Measurements from ENCODE around the gene ATRNL1. TPM values are rescaled to one million over a fixed set of nuclear protein-coding genes. Genes with fewer than 3 reads are reported as not detected.

ATRNL1 gene
- total and polyA plus RNA-seq, 2 of the 8 experiments (the other 6 are each of a cell fraction or from before 2014, with no cell fraction given), result 5.1 to 17.6 TPM

DNA sequence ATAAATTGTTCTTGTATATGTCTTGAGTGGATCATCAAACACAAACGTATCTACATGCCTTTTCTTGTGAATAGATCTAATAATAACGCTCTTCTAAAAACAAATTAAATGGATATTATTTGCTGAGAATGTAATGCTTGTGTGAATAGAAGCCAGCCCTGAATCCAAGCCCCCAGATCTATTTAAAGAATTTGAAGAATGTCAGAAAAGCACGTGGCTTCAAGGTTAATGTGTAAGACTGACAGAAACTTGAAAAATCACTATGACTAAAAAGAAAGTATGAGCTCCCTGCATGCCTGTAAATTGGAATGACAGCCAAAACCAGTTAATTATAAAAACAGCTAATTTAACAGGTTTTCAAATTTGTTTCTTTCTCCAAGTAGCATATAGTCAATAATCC lies 43.2 kb upstream of the ATRNL1 start:
- Histone ChIP-seq H3K79me1 (ENCODE audit: low read depth, low read length) (no peaks in the 10 kb centered on the region), H3K9me3 (ENCODE audit: insufficient read depth in 2 of 2, low read depth in 1 of 2, low read length in 1 of 2) (no peaks in the 10 kb centered on the region), H4K8ac (ENCODE audit: extremely low read depth, insufficient read depth, low read length) (no peak overlapping the region), H4K20me1 (replicated peaks in 1 of 2; ENCODE audit: control insufficient read depth in 1 of 2, insufficient read depth in 2 of 2, low read length in 2 of 2) (no peaks in the 10 kb centered on the region), H4K91ac (replicated peaks; ENCODE audit: insufficient read length, low read length) (no peak overlapping the region), H3K27me3 (replicated peaks in 1 of 4; ENCODE audit: control insufficient read depth in 3 of 4, extremely low read depth in 1 of 4, insufficient read depth in 3 of 4, low read length in 3 of 4) (no peaks in the 10 kb centered on the region), H2BK20ac (ENCODE audit: low read length) (no peak overlapping the region), H2BK5ac (ENCODE audit: low read depth, low read length) (no peak overlapping the region), H3K14ac (ENCODE audit: insufficient read length) (no peak overlapping the region), H3K18ac (ENCODE audit: extremely low read depth, low read length) (no peak overlapping the region), H2AFZ (ENCODE audit: low read length) (peak overlapping the region; percentile 60), H3K79me2 (ENCODE audit: control insufficient read depth in 1 of 2, insufficient read depth in 2 of 2, low read length in 2 of 2) (no peaks in the 10 kb centered on the region), H3K23ac (ENCODE audit: insufficient read length) (no peak overlapping the region), H3K4ac (replicated peaks; ENCODE audit: insufficient read length, low read depth, low read length) (no peak overlapping the region), H3K4me1 (replicated peaks in 1 of 4; ENCODE audit: control insufficient read depth in 3 of 4, insufficient read depth in 4 of 4, low read length in 3 of 4) (peaks cover 0 to 2% (median 0%) of the 10 kb centered on the region in 4 experiments; a peak in 2 of 7 replicates), H2BK120ac (replicated peaks; ENCODE audit: low read depth, low read length) (no peak overlapping the region), H2AK5ac (ENCODE audit: low read depth, low read length) (no peak overlapping the region), H3K36me3 (ENCODE audit: control insufficient read depth in 2 of 4, insufficient read depth in 4 of 4, low read length in 3 of 4) (no peaks in the 10 kb centered on the region), H2BK12ac (ENCODE audit: low read depth, low read length) (no peak overlapping the region), H3K23me2 (ENCODE audit: low read depth, low read length) (no peaks in the 10 kb centered on the region), H2BK15ac (ENCODE audit: low read length) (no peak overlapping the region), H3K4me3 (ENCODE audit: extremely low read depth in 1 of 4, insufficient read depth in 2 of 4, low read depth in 3 of 4, low read length in 4 of 4) (no peak overlapping the region), H3K56ac (replicated peaks; ENCODE audit: insufficient read length, low read depth, low read length) (no peak overlapping the region), H3K4me2 (ENCODE audit: insufficient read depth in 1 of 2, low read depth in 2 of 2, low read length in 2 of 2) (no peak overlapping the region), H4K5ac (ENCODE audit: insufficient read length, low read depth, low read length) (no peak overlapping the region), H3K9ac (replicated peaks in 1 of 4; ENCODE audit: extremely low read depth in 1 of 4, low read depth in 3 of 4, low read length in 3 of 4) (no peak overlapping the region), H3K27ac (ENCODE audit: low read depth, low read length) (no peak overlapping the region)
- 61% methylated on average over 3 of the region's 3 CpGs; no CpG with 5 or more reads in 1 of the 2 experiments for WGBS, 2 experiments (ENCODE audit: extremely low coverage in 1 of 2, insufficient coverage in 1 of 2, insufficient read length in 1 of 2, insufficient replicate concordance in 2 of 2, low coverage in 1 of 2, low lambda C conversion rate in 2 of 2, missing lambda C conversion rate in 1 of 2)
- TF ChIP-seq TEAD4 (IDR thresholded peaks at IDR 0.05; ENCODE audit: low read depth, low read length), result peak; percentile 79
- TF ChIP-seq, protein P1, sequence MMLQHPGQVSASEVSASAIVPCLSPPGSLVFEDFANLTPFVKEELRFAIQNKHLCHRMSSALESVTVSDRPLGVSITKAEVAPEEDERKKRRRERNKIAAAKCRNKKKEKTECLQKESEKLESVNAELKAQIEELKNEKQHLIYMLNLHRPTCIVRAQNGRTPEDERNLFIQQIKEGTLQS (IDR thresholded peaks at IDR 0.05; ENCODE audit: insufficient read depth, low read depth, low read length), result no peak
- no peak for TF ChIP-seq HDAC6 (IDR thresholded peaks at IDR 0.05; ENCODE audit: low read depth, low read length)
- TF ChIP-seq, protein P2, sequence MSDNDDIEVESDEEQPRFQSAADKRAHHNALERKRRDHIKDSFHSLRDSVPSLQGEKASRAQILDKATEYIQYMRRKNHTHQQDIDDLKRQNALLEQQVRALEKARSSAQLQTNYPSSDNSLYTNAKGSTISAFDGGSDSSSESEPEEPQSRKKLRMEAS (IDR thresholded peaks at IDR 0.05), result peak; percentile 10; the same call in 1 of the 2 replicates
- FAIRE-seq (no peak), DNase-seq (ENCODE audit: low read depth in 1 of 2, low spot score in 2 of 2) (no peak)
- POLR2A ChIA-PET (ENCODE audit: partially characterized antibody), result interaction anchor here (2.3 kb wide), 1 partner anchor 9 kb away, joined by 7 read pairs; no protein-coding TSS in a partner anchor
- CTCF ChIA-PET (ENCODE audit: partially characterized antibody), result interaction anchor here (0.8 to 11.8 kb wide), 6 partner anchors 11 to 233 kb away, joined by 3 to 91 read pairs (median 4); no protein-coding TSS in a partner anchor

Data from H1 (cell line).